Measurements from ENCODE around the gene THADA.

- TF ChIP-seq POLR2A (IDR thresholded peaks at IDR 0.05; ENCODE audit: low read depth, low read length), result no peak
- TF ChIP-seq FOS (IDR thresholded peaks at IDR 0.05; ENCODE audit: borderline replicate concordance, insufficient read depth, low read length), result no peak
- TF ChIP-seq CTCF (IDR thresholded peaks at IDR 0.05; ENCODE audit: extremely low read depth in 1 of 2, insufficient read depth in 1 of 2, low read depth in 1 of 2, low read length in 2 of 2), result no peak
Measured at GRCh38 chr2:43397821-43398220, 198.0 kb downstream of the THADA start.

Data from endothelial cell of umbilical vein (primary cell).